T-cell (primary cell): ENCODE measurements around the gene SUGP1. TPM values are rescaled to one million over a fixed set of nuclear protein-coding genes. Genes with fewer than 3 reads are reported as not detected.

ENCODE experiments used
- ATAC-seq, 4 experiments: fragments of 200-7000 bp in 3 of 4; fragments of 150-1000 bp in 1 of 4; cut with Tn5 transposase; replicated peaks in 1 of 4; 1 replicate in 3 of 4; 2 replicates in 1 of 4; pipeline ENCODE4 v1.10.0; 2021; ENCODE audit warnings: moderate library complexity in 3 of 4, mild to moderate bottlenecking in 2 of 4, moderate number of reproducible peaks in 1 of 4
- CTCF ChIA-PET, 2 donors: fragments of 300-600 bp; sonication (Branson Sonifier 250); formaldehyde crosslinking; loops; one replicate each; lab custom pipeline; 2022; ENCODE audit warnings: antibody characterized with exemption in 2 of 2; lab: Charles Lee
- POLR2A ChIA-PET, 2 donors: fragments of 300-600 bp; sonication (Branson Sonifier 250); formaldehyde crosslinking; loops; one replicate each; lab custom pipeline; 2022; ENCODE audit warnings: antibody characterized with exemption in 2 of 2; lab: Charles Lee
- DNase-seq, 35 experiments: peaks; one replicate each; pipeline versions ENCODE4 v3.0.0 to v3.0.0-alpha.2; 2013 to 2023
- H3K27ac ChIP-seq: one replicate; pipeline ENCODE4 v1.5.1; 2013; ENCODE audit warnings: low read length
- H3K27me3 ChIP-seq, 2 experiments: replicated peaks in 1 of 2; 1 replicate in 1 of 2; 2 replicates in 1 of 2; pipeline versions ENCODE4 v1.6.1 to v1.7.0; 2013; ENCODE audit warnings: low read length in 1 of 2, mixed read lengths in 1 of 2; ENCODE audit not compliant: control insufficient read depth in 2 of 2, insufficient read depth in 2 of 2; ENCODE audit errors: extremely low read depth in 1 of 2
- H3K36me3 ChIP-seq, 2 donors: 1 replicate in 1 of 2; 2 replicates in 1 of 2; pipeline versions ENCODE4 v1.6.1 to v1.7.0; 2013; ENCODE audit warnings: low read length in 1 of 2; ENCODE audit not compliant: control insufficient read depth in 2 of 2, insufficient read depth in 1 of 2; ENCODE audit errors: extremely low read depth in 1 of 2
- H3K4me1 ChIP-seq, 2 experiments: 1 replicate in 1 of 2; 2 replicates in 1 of 2; pipeline versions ENCODE4 v1.6.1 to v1.7.0; 2013; ENCODE audit warnings: low read length in 2 of 2, mixed read lengths in 1 of 2; ENCODE audit not compliant: insufficient read depth in 2 of 2, control insufficient read depth in 1 of 2; ENCODE audit errors: extremely low read depth in 1 of 2
- H3K4me3 ChIP-seq, 2 donors: 1 replicate in 1 of 2; 2 replicates in 1 of 2; pipeline versions ENCODE4 v1.5.1 to v1.7.0; 2013; ENCODE audit warnings: mild to moderate bottlenecking in 2 of 2, low read length in 1 of 2, moderate library complexity in 1 of 2; ENCODE audit not compliant: control insufficient read depth in 1 of 2; ENCODE audit errors: extremely low read depth in 1 of 2
- H3K9me3 ChIP-seq: 2 replicates; pipeline ENCODE4 v1.7.0; 2013
- H3K27ac Mint-ChIP-seq, 2 donors: one replicate each; pipeline ENCODE4 v1.8.0; 2020 to 2021; ENCODE audit warnings: mild to moderate bottlenecking in 2 of 2, mixed read lengths in 2 of 2
- H3K27me3 Mint-ChIP-seq, 2 donors: one replicate each; pipeline ENCODE4 v1.8.0; 2021 to 2022; ENCODE audit warnings: mixed read lengths in 2 of 2
- H3K36me3 Mint-ChIP-seq: one replicate; pipeline ENCODE4 v1.8.0; 2021; ENCODE audit warnings: mixed read lengths
- H3K4me1 Mint-ChIP-seq, 3 donors: one replicate each; pipeline ENCODE4 v1.8.0; 2020 to 2022; ENCODE audit warnings: mixed read lengths in 3 of 3, mild to moderate bottlenecking in 1 of 3
- H3K4me3 Mint-ChIP-seq, 3 donors: one replicate each; pipeline ENCODE4 v1.8.0; 2020 to 2022; ENCODE audit warnings: mild to moderate bottlenecking in 3 of 3, mixed read lengths in 3 of 3, moderate library complexity in 3 of 3
- H3K9me3 Mint-ChIP-seq, 3 donors: one replicate each; pipeline ENCODE4 v1.8.0; 2020 to 2022; ENCODE audit warnings: mixed read lengths in 3 of 3
- WGBS: methylation state at CpG from one replicate; pipeline ENCODE4 v1.1.5; 2013; ENCODE audit warnings: missing lambda C conversion rate; ENCODE audit not compliant: insufficient coverage; 5-methylcytosine and 5-hydroxymethylcytosine counted together
- total RNA-seq, 35 experiments: library from RNA in 6 of 35; stranded (reverse) in 6 of 35; fragments of 120-200 nt in 1 of 35; gene quantifications; one replicate each; pipeline versions ENCODE4 v1.2.1 to v1.2.4 and lab custom pipeline; 2013 to 2026

Gene SUGP1
- total RNA-seq, 5 donors from 2014 or later (not counting 1 experiment from before 2014, with no cell fraction given), result 59.5 to 89.8 (median 87.4) TPM

DNA sequence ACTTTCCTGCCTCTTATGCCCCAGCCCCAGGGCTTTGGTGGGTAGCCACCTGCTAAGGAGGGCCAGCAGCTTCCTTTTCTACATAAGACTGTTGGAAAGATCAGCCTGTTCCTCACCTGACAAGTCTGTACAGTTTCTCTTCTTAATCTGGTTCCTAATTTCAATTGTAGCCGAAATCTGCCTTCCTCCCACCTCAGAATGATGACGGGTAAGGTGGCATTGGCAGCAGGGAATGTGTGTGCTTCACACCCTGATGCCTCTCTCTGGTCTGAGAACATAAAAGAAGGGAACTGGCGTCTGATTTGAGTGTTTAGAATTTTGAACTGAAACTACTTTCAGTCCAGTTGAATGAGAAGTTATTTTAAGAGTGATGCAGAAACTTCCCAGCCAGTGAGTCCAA, 16.3 kb upstream of the SUGP1 start:
- no peaks in the 10 kb centered on the region for H3K9me3 ChIP-seq
- ATAC-seq (no peak), DNase-seq (no peak)
- 20% methylated on average over 1 of the region's 3 CpGs for WGBS
- no peak overlapping the region for H3K27ac ChIP-seq
- Mint-ChIP-seq H3K27ac (no peak overlapping the region), H3K36me3 (peaks cover 27% of the 10 kb centered on the region), H3K4me1 (peaks cover 0 to 11% (median 7%) of the 10 kb centered on the region in 3 donors), H3K9me3 (no peaks in the 10 kb centered on the region), H3K4me3 (no peak overlapping the region), H3K27me3 (no peaks in the 10 kb centered on the region)
- H3K4me3 ChIP-seq, result no peak overlapping the region
- peaks cover 36 to 66% of the 10 kb centered on the region in 2 donors for H3K36me3 ChIP-seq
- H3K4me1 ChIP-seq, result peaks cover 0 to 4% of the 10 kb centered on the region in 2 experiments
- no peaks in the 10 kb centered on the region for H3K27me3 ChIP-seq
- CTCF ChIA-PET, result no interaction called here
- POLR2A ChIA-PET, result no interaction called here

DNA sequence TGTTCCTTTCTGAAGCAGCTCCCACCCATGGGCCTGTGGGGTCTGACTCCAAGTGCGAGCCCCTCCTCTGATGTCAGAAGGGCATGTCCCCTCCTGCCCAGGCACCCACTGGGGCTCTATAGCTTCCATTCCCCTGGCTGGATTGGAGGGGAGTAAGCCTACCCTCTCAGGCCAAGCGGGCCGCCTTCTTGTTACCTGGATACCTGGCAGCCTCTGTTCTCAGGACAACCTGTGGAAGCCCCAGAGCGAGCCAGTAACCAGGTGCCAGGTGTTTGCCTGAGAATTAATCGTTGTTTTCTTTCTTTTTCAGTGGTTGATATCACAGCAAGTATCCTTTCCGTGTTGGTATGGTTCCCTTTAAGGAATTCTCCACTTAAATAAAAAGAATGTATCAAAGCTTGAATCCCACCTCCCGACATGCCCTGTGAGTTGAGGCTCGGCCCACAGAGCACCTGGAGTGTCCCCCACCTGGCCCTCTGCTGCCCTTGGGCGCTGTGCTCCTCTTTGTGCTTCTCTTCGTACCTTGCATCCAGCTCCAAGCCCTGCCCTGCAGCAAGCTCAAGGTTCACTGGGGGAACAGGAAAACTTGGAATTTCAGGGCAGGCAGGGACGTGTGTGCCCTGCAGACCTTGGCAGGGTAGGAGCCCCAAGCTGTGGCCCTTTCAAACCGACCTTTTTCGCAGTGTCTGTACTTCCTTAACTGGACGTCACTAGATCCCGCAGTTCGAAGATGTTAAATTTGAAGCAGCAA, 15.3 kb upstream of the SUGP1 start:
- peaks cover 26% of the 10 kb centered on the region for H3K36me3 Mint-ChIP-seq
- no peaks in the 10 kb centered on the region for H3K9me3 Mint-ChIP-seq
- ATAC-seq (no peak), DNase-seq (no peak)
- H3K4me3 Mint-ChIP-seq, result no peak overlapping the region
- Histone ChIP-seq H3K4me3 (no peak overlapping the region), H3K4me1 (peaks cover 0 to 4% of the 10 kb centered on the region in 2 experiments), H3K27ac (no peak overlapping the region), H3K27me3 (no peaks in the 10 kb centered on the region), H3K36me3 (peaks cover 39 to 64% of the 10 kb centered on the region in 2 donors), H3K9me3 (no peaks in the 10 kb centered on the region)
- H3K27me3 Mint-ChIP-seq, result no peaks in the 10 kb centered on the region
- WGBS, result 91% methylated on average over 13 of the region's 16 CpGs
- CTCF ChIA-PET, result no interaction called here
- peak overlapping the region in 1 of 2 donors; percentile 12 for H3K27ac Mint-ChIP-seq
- POLR2A ChIA-PET, result no interaction called here
- H3K4me1 Mint-ChIP-seq, result peaks cover 0 to 13% (median 8%) of the 10 kb centered on the region in 3 donors

DNA sequence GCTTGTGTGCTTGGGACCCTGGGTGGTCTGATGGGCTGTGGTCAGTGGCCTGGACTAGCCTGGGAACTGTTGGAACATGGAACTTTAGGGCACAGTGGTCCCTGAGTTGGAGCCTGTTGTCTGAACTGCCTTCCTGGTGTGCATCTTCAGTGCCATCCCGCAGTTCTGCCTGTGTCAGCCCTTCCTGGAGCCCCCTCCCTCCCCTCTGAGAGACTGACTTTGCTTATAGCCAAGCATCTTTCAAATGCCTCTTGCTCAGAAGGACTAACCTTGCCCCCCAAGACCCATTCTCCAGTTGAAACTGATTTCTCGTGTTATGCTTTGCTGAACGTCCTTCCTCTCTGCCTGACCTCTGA, 14.7 kb upstream of the SUGP1 start:
- Mint-ChIP-seq H3K27me3 (no peaks in the 10 kb centered on the region), H3K4me1 (peaks cover 0 to 13% (median 8%) of the 10 kb centered on the region in 3 donors), H3K9me3 (no peaks in the 10 kb centered on the region), H3K4me3 (no peak overlapping the region), H3K27ac (no peak overlapping the region), H3K36me3 (peaks cover 26% of the 10 kb centered on the region)
- WGBS, result 93% methylated on average over 3 of the region's 3 CpGs
- DNase-seq (no peak), ATAC-seq (no peak)
- no peak overlapping the region for H3K27ac ChIP-seq
- H3K4me3 ChIP-seq, result no peak overlapping the region
- H3K9me3 ChIP-seq, result no peaks in the 10 kb centered on the region
- H3K27me3 ChIP-seq, result no peaks in the 10 kb centered on the region
- H3K4me1 ChIP-seq, result peaks cover 0 to 4% of the 10 kb centered on the region in 2 experiments
- H3K36me3 ChIP-seq, result peaks cover 39 to 69% of the 10 kb centered on the region in 2 donors
- ChIA-PET CTCF (no interaction called here), POLR2A (no interaction called here)

DNA sequence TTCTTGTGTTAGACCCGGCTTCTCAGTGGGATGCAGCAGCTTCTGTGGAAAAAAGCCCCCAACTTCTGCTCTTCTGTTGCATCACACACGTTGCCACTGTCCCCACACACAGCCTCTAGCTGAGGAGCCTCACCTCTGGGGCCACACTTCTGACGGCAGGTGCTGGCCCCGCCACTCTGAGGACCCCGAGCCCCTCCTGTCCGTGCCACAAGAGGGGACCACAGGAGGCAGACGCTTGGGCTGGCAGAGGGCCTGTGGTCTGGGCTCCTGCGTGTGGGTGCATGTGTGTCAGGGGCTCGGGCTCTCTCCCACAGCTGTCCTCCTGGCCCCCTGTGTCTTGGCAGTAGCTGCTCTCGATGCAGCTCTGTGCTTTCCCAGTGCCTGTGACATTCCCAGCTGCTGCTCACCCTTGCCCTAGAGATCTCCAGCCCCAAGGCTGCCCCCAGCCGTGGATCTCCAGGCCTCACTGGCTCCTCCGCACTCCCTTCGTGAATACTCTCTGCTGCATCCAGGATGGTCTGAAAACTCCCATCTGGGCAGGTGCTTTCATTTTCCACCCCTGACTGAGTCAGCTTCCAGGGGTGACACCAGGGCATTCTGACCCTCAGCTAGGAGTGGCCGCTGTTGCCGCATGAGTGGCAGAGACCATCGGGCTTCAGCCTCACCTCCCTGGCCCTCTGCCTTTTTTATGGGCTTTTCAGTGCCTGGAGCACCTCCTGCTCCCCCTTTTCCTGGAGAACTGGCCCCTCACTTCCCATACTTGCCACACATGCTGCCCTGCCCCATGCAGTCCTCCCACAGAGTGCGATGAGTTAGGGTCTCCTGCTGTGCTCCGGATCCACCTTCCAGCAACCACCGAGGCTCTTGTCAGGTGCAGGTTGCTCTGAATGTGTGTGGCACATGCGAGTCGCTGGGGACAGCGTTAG, 14.0 kb upstream of the SUGP1 start:
- ATAC-seq, result no peak
- no peaks in the 10 kb centered on the region for H3K9me3 ChIP-seq
- WGBS, result 96% methylated on average over 17 of the region's 22 CpGs
- H3K4me3 Mint-ChIP-seq, result no peak overlapping the region
- peaks cover 27% of the 10 kb centered on the region for H3K36me3 Mint-ChIP-seq
- H3K27me3 ChIP-seq, result no peaks in the 10 kb centered on the region
- DNase-seq, result no peak
- H3K27me3 Mint-ChIP-seq, result no peaks in the 10 kb centered on the region
- H3K4me1 ChIP-seq, result peaks cover 0 to 5% of the 10 kb centered on the region in 2 experiments
- no peak overlapping the region for H3K4me3 ChIP-seq
- no peak overlapping the region for H3K27ac ChIP-seq
- CTCF ChIA-PET, result no interaction called here
- H3K9me3 Mint-ChIP-seq, result no peaks in the 10 kb centered on the region
- POLR2A ChIA-PET, result no interaction called here
- no peak overlapping the region for H3K27ac Mint-ChIP-seq
- H3K4me1 Mint-ChIP-seq, result peaks cover 1 to 15% (median 10%) of the 10 kb centered on the region in 3 donors
- peaks cover 41 to 70% of the 10 kb centered on the region in 2 donors for H3K36me3 ChIP-seq

DNA sequence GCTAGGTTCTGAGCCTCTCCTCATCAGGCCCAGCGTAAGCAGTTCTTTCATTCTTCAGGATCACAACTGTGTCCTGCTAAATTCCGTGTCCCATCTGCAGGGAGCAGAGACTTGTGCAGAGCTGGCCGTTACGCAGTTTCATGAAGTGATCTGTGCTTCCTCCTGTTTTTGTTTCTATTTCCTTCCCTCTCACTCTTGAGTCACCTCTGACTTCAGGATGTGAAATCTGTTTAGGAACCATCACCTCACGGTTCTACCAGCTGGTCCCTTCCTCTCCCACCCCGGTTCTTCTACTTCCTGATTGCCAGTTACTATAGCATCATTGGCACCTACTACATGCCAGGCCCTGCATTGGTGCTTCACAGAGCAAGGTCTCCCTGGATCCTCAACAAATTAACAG, 8.8 kb upstream of the SUGP1 start:
- Mint-ChIP-seq H3K36me3 (peaks cover 28% of the 10 kb centered on the region), H3K4me3 (no peak overlapping the region), H3K27me3 (no peaks in the 10 kb centered on the region), H3K4me1 (peaks cover 33 to 38% (median 37%) of the 10 kb centered on the region in 3 donors), H3K9me3 (no peaks in the 10 kb centered on the region), H3K27ac (peak overlapping the region; percentile 52 to 79)
- ChIA-PET POLR2A (no interaction called here), CTCF (no interaction called here)
- Histone ChIP-seq H3K4me3 (no peak overlapping the region), H3K36me3 (peaks cover 34 to 57% of the 10 kb centered on the region in 2 donors), H3K4me1 (peaks cover 4 to 22% of the 10 kb centered on the region in 2 experiments), H3K27ac (no peak overlapping the region), H3K27me3 (no peaks in the 10 kb centered on the region), H3K9me3 (no peaks in the 10 kb centered on the region)
- DNase-seq (no peak), ATAC-seq (no peak)
- WGBS, result 34% methylated on average over 6 of the region's 6 CpGs

GRCh38 chr19:19327672-19328071, 7.4 kb upstream of the SUGP1 start:
- 99% methylated on average over 8 of the region's 8 CpGs for WGBS
- Mint-ChIP-seq H3K9me3 (no peaks in the 10 kb centered on the region), H3K27me3 (no peaks in the 10 kb centered on the region), H3K36me3 (peaks cover 35% of the 10 kb centered on the region), H3K4me1 (peaks cover 40 to 46% (median 43%) of the 10 kb centered on the region in 3 donors), H3K4me3 (no peak overlapping the region), H3K27ac (no peak overlapping the region)
- no peak for ATAC-seq
- POLR2A ChIA-PET, result no interaction called here
- CTCF ChIA-PET, result interaction anchor here in 1 of 2 donors (0.6 kb wide), 1 partner anchor 153 kb away, joined by 3 read pairs; no protein-coding TSS in a partner anchor
- Histone ChIP-seq H3K36me3 (peaks cover 33 to 50% of the 10 kb centered on the region in 2 donors), H3K4me1 (peaks cover 4 to 36% of the 10 kb centered on the region in 2 experiments), H3K9me3 (no peaks in the 10 kb centered on the region), H3K4me3 (no peak overlapping the region), H3K27me3 (no peaks in the 10 kb centered on the region), H3K27ac (no peak overlapping the region)
- DNase-seq, result no peak
